HL-60 (cell line): ENCODE results near the gene IRS2.

Experiments used
- GABPA ChIP-seq: IDR thresholded peaks from 2 replicates; pipeline ENCODE4 v1.6.1; 2012; ENCODE audit warnings: low read depth
- TF ChIP-seq, protein P1 (sequence below): IDR thresholded peaks from one replicate; pipeline ENCODE4 v1.5.1; 2011; ENCODE audit warnings: low read length, control low read depth, inconsistent platforms; ENCODE audit not compliant: insufficient read depth

DNA sequence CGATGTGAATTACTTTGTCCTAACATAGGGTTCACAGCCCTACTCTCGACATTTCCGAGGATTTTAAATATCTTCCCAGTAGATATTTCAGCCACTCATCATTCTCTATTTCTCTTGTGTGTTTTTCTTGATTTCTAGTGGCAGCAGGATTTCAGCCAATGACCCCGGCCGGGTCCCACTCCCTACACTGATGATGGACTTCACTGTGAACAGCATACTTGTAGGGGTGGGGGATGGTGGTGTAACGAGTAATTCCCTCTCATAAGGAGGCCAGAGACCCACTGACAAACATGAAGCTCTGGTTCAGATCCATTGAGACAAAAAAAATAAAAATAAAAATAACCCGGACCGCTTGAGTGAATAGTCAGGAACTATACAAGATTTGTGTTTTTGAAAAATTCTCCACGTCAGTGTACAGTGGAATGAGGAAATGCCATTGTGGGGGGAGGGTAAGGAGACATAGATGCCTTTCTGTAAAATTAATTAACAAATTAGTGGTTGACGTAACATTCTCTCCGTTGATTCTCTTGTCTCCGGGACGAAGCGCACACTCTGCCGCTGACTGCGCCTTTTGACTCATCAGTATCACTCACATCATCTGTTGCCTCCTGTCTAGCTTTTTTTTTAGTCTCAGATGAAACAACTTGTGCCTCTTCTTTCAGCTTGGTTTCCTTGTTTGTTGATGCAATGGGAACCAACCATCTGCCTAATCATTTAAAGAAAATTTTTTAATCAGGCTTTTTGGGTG, 48.8 kb upstream of the IRS2 start:
- TF ChIP-seq GABPA: no peak
- TF ChIP-seq, protein P1, sequence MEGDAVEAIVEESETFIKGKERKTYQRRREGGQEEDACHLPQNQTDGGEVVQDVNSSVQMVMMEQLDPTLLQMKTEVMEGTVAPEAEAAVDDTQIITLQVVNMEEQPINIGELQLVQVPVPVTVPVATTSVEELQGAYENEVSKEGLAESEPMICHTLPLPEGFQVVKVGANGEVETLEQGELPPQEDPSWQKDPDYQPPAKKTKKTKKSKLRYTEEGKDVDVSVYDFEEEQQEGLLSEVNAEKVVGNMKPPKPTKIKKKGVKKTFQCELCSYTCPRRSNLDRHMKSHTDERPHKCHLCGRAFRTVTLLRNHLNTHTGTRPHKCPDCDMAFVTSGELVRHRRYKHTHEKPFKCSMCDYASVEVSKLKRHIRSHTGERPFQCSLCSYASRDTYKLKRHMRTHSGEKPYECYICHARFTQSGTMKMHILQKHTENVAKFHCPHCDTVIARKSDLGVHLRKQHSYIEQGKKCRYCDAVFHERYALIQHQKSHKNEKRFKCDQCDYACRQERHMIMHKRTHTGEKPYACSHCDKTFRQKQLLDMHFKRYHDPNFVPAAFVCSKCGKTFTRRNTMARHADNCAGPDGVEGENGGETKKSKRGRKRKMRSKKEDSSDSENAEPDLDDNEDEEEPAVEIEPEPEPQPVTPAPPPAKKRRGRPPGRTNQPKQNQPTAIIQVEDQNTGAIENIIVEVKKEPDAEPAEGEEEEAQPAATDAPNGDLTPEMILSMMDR: no peak
